Astrocyte (in vitro differentiated cells and primary cell): ENCODE measurements around the gene PTCD3. TPM values are rescaled to one million over a fixed set of nuclear protein-coding genes. Genes with fewer than 3 reads are reported as not detected.

Experiments used
- DNase-seq: peaks from one replicate; pipeline ENCODE4 v3.0.0-alpha.2; 2010; ENCODE audit warnings: low read depth
- FAIRE-seq: peaks from 2 replicates; lab custom pipeline; 2011; peaks lifted over from hg19 to GRCh38; lab: Jason Lieb, UNC
- H2AFZ ChIP-seq: 2 replicates; pipeline ENCODE4 v1.6.0; 2012; ENCODE audit warnings: low read depth, low read length, inconsistent platforms
- H3K27ac ChIP-seq: 2 replicates; pipeline ENCODE4 v1.5.1; 2011; ENCODE audit warnings: low read depth, low read length, inconsistent platforms
- H3K27me3 ChIP-seq: 2 replicates; pipeline ENCODE4 v1.6.0; 2011; ENCODE audit warnings: low read length, inconsistent platforms; ENCODE audit not compliant: insufficient read depth
- H3K36me3 ChIP-seq: 2 replicates; pipeline ENCODE4 v1.5.1; 2011; ENCODE audit warnings: low read length, inconsistent platforms; ENCODE audit not compliant: insufficient read depth
- H3K4me1 ChIP-seq: 2 replicates; pipeline ENCODE4 v1.5.1; 2011; ENCODE audit warnings: low read length, inconsistent platforms; ENCODE audit not compliant: insufficient read depth
- H3K4me2 ChIP-seq: 2 replicates; pipeline ENCODE4 v1.6.0; 2012; ENCODE audit warnings: low read length, inconsistent platforms
- H3K4me3 ChIP-seq: 2 replicates; pipeline ENCODE4 v1.5.1; 2011; ENCODE audit warnings: low read depth, mild to moderate bottlenecking, low read length, inconsistent platforms; ENCODE audit not compliant: insufficient read depth
- H3K79me2 ChIP-seq: 2 replicates; pipeline ENCODE4 v1.6.0; 2012; ENCODE audit warnings: mild to moderate bottlenecking, low read length, inconsistent platforms; ENCODE audit not compliant: insufficient read depth
- H3K9ac ChIP-seq: 2 replicates; pipeline ENCODE4 v1.6.0; 2012; ENCODE audit warnings: mild to moderate bottlenecking, low read length, inconsistent platforms
- H3K9me3 ChIP-seq: 2 replicates; pipeline ENCODE4 v1.5.1; 2012; ENCODE audit warnings: low read depth, mild to moderate bottlenecking, low read length, inconsistent platforms; ENCODE audit not compliant: insufficient read depth
- H4K20me1 ChIP-seq: 2 replicates; pipeline ENCODE4 v1.6.0; 2012; ENCODE audit warnings: low read length, inconsistent platforms; ENCODE audit not compliant: insufficient read depth
- H3K27ac Mint-ChIP-seq: one replicate; pipeline ENCODE4 v1.8.0; 2021; ENCODE audit warnings: mild to moderate bottlenecking, mixed read lengths; ENCODE audit not compliant: unreplicated experiment
- H3K27me3 Mint-ChIP-seq: one replicate; pipeline ENCODE4 v1.8.0; 2021; ENCODE audit warnings: low read depth, mixed read lengths; ENCODE audit not compliant: unreplicated experiment
- H3K36me3 Mint-ChIP-seq: one replicate; pipeline ENCODE4 v1.8.0; 2021; ENCODE audit warnings: low read depth, mixed read lengths; ENCODE audit not compliant: unreplicated experiment
- H3K4me1 Mint-ChIP-seq: one replicate; pipeline ENCODE4 v1.8.0; 2021; ENCODE audit warnings: low read depth, mixed read lengths; ENCODE audit not compliant: unreplicated experiment
- H3K4me3 Mint-ChIP-seq: one replicate; pipeline ENCODE4 v1.8.0; 2021; ENCODE audit warnings: mild to moderate bottlenecking, moderate library complexity, mixed read lengths; ENCODE audit not compliant: unreplicated experiment
- H3K9me3 Mint-ChIP-seq: one replicate; pipeline ENCODE4 v1.8.0; 2021; ENCODE audit warnings: mild to moderate bottlenecking, mixed read lengths; ENCODE audit not compliant: unreplicated experiment
- CTCF ChIP-seq: IDR thresholded peaks from 2 replicates; pipeline ENCODE4 v1.5.1; 2011; ENCODE audit warnings: low read depth, mild to moderate bottlenecking, inconsistent platforms, low read length, moderate library complexity; ENCODE audit not compliant: insufficient read depth
- EZH2 ChIP-seq: IDR thresholded peaks from 2 replicates; pipeline ENCODE4 v1.6.1; 2012; ENCODE audit warnings: mild to moderate bottlenecking, low read length, inconsistent platforms; ENCODE audit not compliant: insufficient read depth
- total RNA-seq: library from RNA; stranded (reverse); gene quantifications from 2 replicates; pipeline ENCODE4 v1.2.1, GENCODE V29; 2021

The PTCD3 gene
- total RNA-seq, 1 donor from 2014 or later, result 74.5 TPM

GRCh38 chr2:86073225-86073624, 32.8 kb upstream of the PTCD3 start:
- Histone ChIP-seq H3K27ac (no peak overlapping the region), H3K79me2 (no peaks in the 10 kb centered on the region), H2AFZ (no peak overlapping the region), H3K4me1 (peaks cover 16% of the 10 kb centered on the region), H3K36me3 (peaks cover 34% of the 10 kb centered on the region), H3K9me3 (no peaks in the 10 kb centered on the region), H3K4me3 (no peak overlapping the region), H4K20me1 (no peaks in the 10 kb centered on the region), H3K9ac (no peak overlapping the region), H3K4me2 (no peak overlapping the region), H3K27me3 (no peaks in the 10 kb centered on the region)
- TF ChIP-seq EZH2 (no peak), CTCF (no peak)
- FAIRE-seq, result no peak
- Mint-ChIP-seq H3K4me3 (no peak overlapping the region), H3K27ac (no peak overlapping the region), H3K4me1 (peaks cover 12% of the 10 kb centered on the region), H3K9me3 (no peaks in the 10 kb centered on the region), H3K36me3 (peaks cover 34% of the 10 kb centered on the region), H3K27me3 (no peaks in the 10 kb centered on the region)
- DNase-seq, result no peak

GRCh38 chr2:86074256-86074655, 31.8 kb upstream of the PTCD3 start:
- H3K4me3 ChIP-seq, result no peak overlapping the region
- FAIRE-seq (no peak), DNase-seq (no peak)
- TF ChIP-seq EZH2 (no peak), CTCF (no peak)
- Mint-ChIP-seq H3K27ac (no peak overlapping the region), H3K27me3 (no peaks in the 10 kb centered on the region), H3K9me3 (no peaks in the 10 kb centered on the region), H3K36me3 (peaks cover 30% of the 10 kb centered on the region), H3K4me3 (no peak overlapping the region), H3K4me1 (peaks cover 6% of the 10 kb centered on the region)
- H3K27me3 ChIP-seq, result no peaks in the 10 kb centered on the region
- no peak overlapping the region for H3K4me2 ChIP-seq
- no peaks in the 10 kb centered on the region for H3K79me2 ChIP-seq
- H2AFZ ChIP-seq, result no peak overlapping the region
- peaks cover 6% of the 10 kb centered on the region for H3K4me1 ChIP-seq
- H3K9me3 ChIP-seq, result no peaks in the 10 kb centered on the region
- no peak overlapping the region for H3K27ac ChIP-seq
- peaks cover 3% of the 10 kb centered on the region for H4K20me1 ChIP-seq
- no peak overlapping the region for H3K9ac ChIP-seq
- H3K36me3 ChIP-seq, result peaks cover 41% of the 10 kb centered on the region

- peaks cover 7% of the 10 kb centered on the region for H4K20me1 ChIP-seq
- no peak overlapping the region for H3K9ac ChIP-seq
- H3K36me3 ChIP-seq, result peaks cover 41% of the 10 kb centered on the region
- H3K27ac Mint-ChIP-seq, result no peak overlapping the region
- no peak overlapping the region for H3K4me3 Mint-ChIP-seq
- no peak for TF ChIP-seq EZH2
- no peak for TF ChIP-seq CTCF
- peaks cover 4% of the 10 kb centered on the region for H3K4me1 Mint-ChIP-seq
- H3K27me3 Mint-ChIP-seq, result no peaks in the 10 kb centered on the region
- no peak for FAIRE-seq
- H3K4me3 ChIP-seq, result no peak overlapping the region
- no peaks in the 10 kb centered on the region for H3K9me3 Mint-ChIP-seq
- no peak overlapping the region for H2AFZ ChIP-seq
- H3K9me3 ChIP-seq, result no peaks in the 10 kb centered on the region
- no peak overlapping the region for H3K4me2 ChIP-seq
- H3K27me3 ChIP-seq, result no peaks in the 10 kb centered on the region
- peaks cover under 1% of the 10 kb centered on the region for H3K4me1 ChIP-seq
- no peak for DNase-seq
- H3K36me3 Mint-ChIP-seq, result peaks cover 26% of the 10 kb centered on the region
- no peak overlapping the region for H3K27ac ChIP-seq
- H3K79me2 ChIP-seq, result no peaks in the 10 kb centered on the region
Measured at GRCh38 chr2:86074811-86075210, 31.2 kb upstream of the PTCD3 start.
